Hematopoietic multipotent progenitor cell treated with erythropoietin and hydrocortisone succinate and interleukin-3 and kit ligand, for 8 days (in vitro differentiated cells): ENCODE results near the gene RPP30.
"Not testable (repeated sequence)": the region's sequence is repeated elsewhere in the genome, so short reads cannot be mapped to it uniquely, and the experiment has no call there.

ENCODE experiments used
- DNase-seq: peaks from one replicate; pipeline ENCODE4 v3.0.0-alpha.2; 2015

RPP30 gene

GRCh38 chr10:90872648-90873020 is 860 bp downstream of the RPP30 start:
- DNase-seq = peak; percentile 39

GRCh38 chr10:90879062-90879461 is 7.3 kb downstream of the RPP30 start:
- DNase-seq = no peak

GRCh38 chr10:90880059-90880719 is 8.4 kb downstream of the RPP30 start:
- DNase-seq = peak; percentile 62

GRCh38 chr10:90884431-90884830 is 12.7 kb downstream of the RPP30 start:
- DNase-seq = no peak

GRCh38 chr10:90885176-90885575 is 13.4 kb downstream of the RPP30 start:
- no peak for DNase-seq

- DNase-seq = no peak
Observed at GRCh38 chr10:90887555-90887954, 15.8 kb downstream of the RPP30 start.

GRCh38 chr10:90888387-90888786 is 16.6 kb downstream of the RPP30 start:
- no peak for DNase-seq

GRCh38 chr10:90889636-90890035 is 17.9 kb downstream of the RPP30 start:
- DNase-seq = no peak

- DNase-seq = no peak
Observed at GRCh38 chr10:90890347-90890746, 18.6 kb downstream of the RPP30 start.

- no peak for DNase-seq
Observed at GRCh38 chr10:90893190-90893589, 21.4 kb downstream of the RPP30 start.

GRCh38 chr10:90896916-90897315 is 25.1 kb downstream of the RPP30 start:
- DNase-seq = not testable (repeated sequence)

GRCh38 chr10:90905925-90906324 is 34.2 kb downstream of the RPP30 start:
- no peak for DNase-seq

- DNase-seq = no peak
Observed at GRCh38 chr10:90906596-90906995, 34.8 kb downstream of the RPP30 start.

- DNase-seq = peak; percentile 75
Observed at GRCh38 chr10:90911133-90912051, 39.6 kb downstream of the RPP30 start.

- DNase-seq = no peak
Observed at GRCh38 chr10:90912174-90912573, 40.4 kb downstream of the RPP30 start.

- DNase-seq = no peak
Observed at GRCh38 chr10:90912854-90913479, 41.2 kb downstream of the RPP30 start.

- no peak for DNase-seq
Observed at GRCh38 chr10:90913774-90914420, 42.1 kb downstream of the RPP30 start.

- DNase-seq = no peak
Observed at GRCh38 chr10:90914992-90915765, 43.4 kb downstream of the RPP30 start.

- DNase-seq = no peak
Observed at GRCh38 chr10:90915766-90916075, 43.9 kb downstream of the RPP30 start.

- DNase-seq = no peak
Observed at GRCh38 chr10:90916392-90917237, 44.8 kb downstream of the RPP30 start.

GRCh38 chr10:90917238-90917967 is 45.6 kb downstream of the RPP30 start:
- no peak for DNase-seq
